ENCODE measurements around the gene PANX2.
A peak's percentile ranks its signal among the peaks of the same experiment; 100 is the strongest.

Gene PANX2

GRCh38 chr22:50216055-50216683 lies 45.6 kb downstream of the PANX2 start:
- DNase-seq: no peak

- DNase-seq: no peak
Measured at GRCh38 chr22:50216684-50217520, 46.4 kb downstream of the PANX2 start.

GRCh38 chr22:50217543-50218152 lies 47.1 kb downstream of the PANX2 start:
- DNase-seq: no peak

GRCh38 chr22:50218153-50218995 lies 47.8 kb downstream of the PANX2 start:
- DNase-seq: no peak

GRCh38 chr22:50218996-50219727 lies 48.6 kb downstream of the PANX2 start:
- DNase-seq: peak; percentile 44

GRCh38 chr22:50219800-50220602 lies 49.5 kb downstream of the PANX2 start:
- DNase-seq: no peak

GRCh38 chr22:50220603-50221409 lies 50.3 kb downstream of the PANX2 start:
- DNase-seq: no peak

GRCh38 chr22:50221410-50222300 lies 51.1 kb downstream of the PANX2 start:
- DNase-seq: no peak

- no peak for DNase-seq
Measured at GRCh38 chr22:50222508-50222907, 52.0 kb downstream of the PANX2 start.

GRCh38 chr22:50224071-50224470 lies 53.5 kb downstream of the PANX2 start:
- no peak for DNase-seq

GRCh38 chr22:50225200-50225969 lies 54.9 kb downstream of the PANX2 start:
- no peak for DNase-seq

- no peak for DNase-seq
Measured at GRCh38 chr22:50226063-50226874, 55.7 kb downstream of the PANX2 start.

- no peak for DNase-seq
Measured at GRCh38 chr22:50226875-50227165, 56.3 kb downstream of the PANX2 start.

- no peak for DNase-seq
Measured at GRCh38 chr22:50227579-50228215, 57.2 kb downstream of the PANX2 start.

- no peak for DNase-seq
Measured at GRCh38 chr22:50228366-50228765, 57.8 kb downstream of the PANX2 start.

- no peak for DNase-seq
Measured at GRCh38 chr22:50229370-50229769, 58.8 kb downstream of the PANX2 start.
